Suppressor macrophage treated with lipopolysaccharide for 1 hour (primary cell): ENCODE results near the gene FOXL1.
A peak's percentile ranks its signal among the peaks of the same experiment; 100 is the strongest.

Experiments used
- DNase-seq, 3 donors: peaks; one replicate each; pipeline ENCODE4 v3.0.0-alpha.2; 2020 to 2022

Gene FOXL1

GRCh38 chr16:86549076-86549892, 29.1 kb upstream of the FOXL1 start:
- no peak for DNase-seq

GRCh38 chr16:86549893-86550190, 28.5 kb upstream of the FOXL1 start:
- DNase-seq = no peak

DNA sequence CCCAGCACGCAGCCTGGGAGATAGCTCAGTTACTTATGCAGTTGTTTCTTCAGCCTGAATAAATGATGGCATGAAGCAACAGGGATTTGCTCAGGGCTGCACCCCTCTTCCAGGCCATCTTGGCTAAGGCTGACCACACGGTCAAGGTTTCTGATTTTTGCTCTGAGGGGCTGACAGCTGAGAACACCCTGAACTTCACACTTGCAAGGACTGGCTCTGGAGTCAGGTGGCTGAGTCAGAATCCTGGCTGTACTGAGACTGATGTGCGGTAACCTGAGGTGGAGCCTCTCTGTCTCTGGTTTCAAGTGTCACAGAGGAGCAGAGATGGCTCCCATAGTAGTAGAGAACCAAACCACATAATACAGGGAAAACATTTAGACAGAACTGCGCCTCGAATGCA, 28.1 kb upstream of the FOXL1 start:
- no peak for DNase-seq

- no peak for DNase-seq
Measured at GRCh38 chr16:86553356-86553755, 25.0 kb upstream of the FOXL1 start.

DNA sequence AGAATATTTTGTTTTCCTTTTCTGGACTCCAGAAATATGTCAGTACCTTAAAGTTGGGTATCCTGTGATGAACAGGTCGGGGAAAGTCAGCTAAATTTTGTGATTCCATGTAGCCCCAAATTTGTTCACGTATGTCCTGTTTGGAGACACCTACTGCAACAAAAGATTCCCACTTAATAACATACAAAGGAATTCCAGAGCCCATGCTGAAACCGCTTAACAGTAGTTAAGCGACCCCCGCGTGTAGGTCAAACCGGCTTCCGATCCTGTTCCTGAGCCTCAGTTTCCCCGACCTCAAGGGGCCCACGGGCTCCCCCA, 23.8 kb upstream of the FOXL1 start:
- no peak for DNase-seq

- peak; percentile 94 to 98 (median 98) for DNase-seq
Measured at GRCh38 chr16:86554917-86555703, 23.2 kb upstream of the FOXL1 start, which contains the start of gene MTHFSD. Gene MTHFSD (minus strand): TSS chr16:86555235. CDS start chr16:86555184, 51 bp downstream.

DNA sequence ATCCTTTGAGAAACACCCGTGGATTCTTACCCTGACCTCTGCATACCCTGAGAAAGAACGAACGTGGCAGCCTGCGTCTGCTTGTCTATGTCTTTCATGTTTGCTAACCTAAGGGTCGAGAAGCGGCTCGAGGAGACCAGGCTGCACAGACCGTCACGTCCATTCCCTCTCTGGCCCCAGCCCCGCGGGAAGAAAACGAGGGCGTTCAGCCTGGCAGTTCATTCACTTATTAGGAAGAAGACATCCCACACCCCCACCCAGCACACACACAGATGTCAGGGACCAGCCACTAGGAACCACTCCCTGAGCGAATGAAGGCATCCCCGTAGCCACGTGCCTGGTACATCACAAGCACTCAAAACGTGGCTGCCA, 22.7 kb upstream of the FOXL1 start:
- DNase-seq = no peak

GRCh38 chr16:86556576-86556975, 21.8 kb upstream of the FOXL1 start:
- no peak for DNase-seq

DNA sequence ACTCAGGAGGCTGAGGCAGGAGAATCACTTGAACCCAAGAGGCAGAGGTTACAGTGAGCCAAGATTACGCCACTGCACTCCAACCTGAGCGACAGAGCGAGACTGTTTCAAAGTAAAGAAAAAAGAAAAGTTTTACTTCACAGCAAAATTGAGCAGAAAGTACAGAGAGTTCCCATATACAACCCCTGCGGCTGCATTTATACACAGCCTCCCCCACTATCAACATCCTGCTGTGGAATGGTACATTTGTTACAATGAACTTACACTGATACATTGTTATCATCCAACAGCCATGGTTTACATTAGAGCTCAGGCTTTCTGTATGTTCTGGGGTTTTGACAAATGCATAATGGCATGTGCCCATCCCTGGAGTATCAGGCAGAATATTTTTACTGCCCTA, 20.8 kb upstream of the FOXL1 start:
- no peak for DNase-seq

DNA sequence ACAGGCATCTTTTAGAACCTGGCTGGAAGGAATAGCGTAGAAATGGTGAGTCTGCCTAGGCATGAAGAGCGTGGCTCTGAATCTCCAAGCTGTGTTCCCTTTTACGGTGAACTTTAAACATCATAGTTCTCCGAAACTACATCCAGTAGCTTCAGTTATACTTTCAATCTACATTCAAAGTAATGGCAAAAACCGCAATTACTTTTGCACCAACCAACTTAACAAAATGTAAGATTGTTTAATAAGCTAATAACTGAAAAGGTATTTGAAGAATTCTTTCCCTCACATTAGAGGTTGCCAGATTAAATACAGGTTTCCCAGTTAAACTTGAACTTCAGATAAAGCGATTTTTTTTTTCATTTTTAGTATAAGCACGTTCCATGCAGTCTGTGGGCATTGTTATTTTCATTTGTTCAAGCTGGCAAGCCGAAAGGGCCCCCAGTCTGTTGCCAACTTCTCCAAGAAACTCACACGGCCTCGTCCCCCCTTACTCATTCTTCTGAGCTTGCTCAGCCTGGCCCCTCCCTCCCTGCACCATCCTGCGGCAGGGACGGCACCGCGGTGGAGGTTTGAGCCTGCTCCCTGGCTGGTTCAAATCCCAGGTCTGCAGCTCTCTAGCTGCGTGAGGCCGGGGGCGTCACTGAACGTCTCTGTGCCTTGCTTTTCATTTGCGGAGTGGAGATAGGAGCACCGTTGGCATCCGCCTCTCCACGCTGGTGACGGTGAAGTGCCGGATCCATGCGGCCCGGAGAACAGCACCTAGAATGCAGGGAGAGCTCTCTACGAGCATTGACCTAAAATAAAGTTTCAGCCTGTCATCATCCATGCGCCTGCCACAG, 19.8 kb upstream of the FOXL1 start:
- no peak for DNase-seq

DNA sequence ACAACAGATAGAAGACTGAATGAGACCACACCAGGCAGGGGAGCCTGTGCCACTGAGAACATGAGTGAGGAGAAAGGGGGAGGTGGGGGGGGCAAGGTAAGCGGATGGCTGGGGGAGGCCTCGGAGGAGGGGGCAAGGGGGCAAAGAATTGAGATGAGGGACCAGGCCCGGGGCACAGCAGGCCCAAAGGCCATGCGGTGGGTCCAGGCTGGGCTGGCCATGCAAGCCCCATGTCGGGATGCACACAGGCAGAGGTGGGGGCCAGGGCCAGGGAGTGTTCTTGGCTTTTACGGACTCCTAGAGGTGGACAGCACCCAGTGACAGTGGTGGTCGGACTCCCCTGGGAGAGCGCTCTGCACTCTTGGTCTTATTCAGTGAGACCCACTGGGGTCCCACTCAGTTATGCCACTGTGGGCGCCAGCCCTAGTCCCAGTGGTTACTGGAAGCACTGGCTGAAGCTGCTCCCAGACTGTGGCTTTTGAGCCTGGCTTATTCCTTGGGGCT, 18.5 kb upstream of the FOXL1 start:
- DNase-seq = no peak

DNA sequence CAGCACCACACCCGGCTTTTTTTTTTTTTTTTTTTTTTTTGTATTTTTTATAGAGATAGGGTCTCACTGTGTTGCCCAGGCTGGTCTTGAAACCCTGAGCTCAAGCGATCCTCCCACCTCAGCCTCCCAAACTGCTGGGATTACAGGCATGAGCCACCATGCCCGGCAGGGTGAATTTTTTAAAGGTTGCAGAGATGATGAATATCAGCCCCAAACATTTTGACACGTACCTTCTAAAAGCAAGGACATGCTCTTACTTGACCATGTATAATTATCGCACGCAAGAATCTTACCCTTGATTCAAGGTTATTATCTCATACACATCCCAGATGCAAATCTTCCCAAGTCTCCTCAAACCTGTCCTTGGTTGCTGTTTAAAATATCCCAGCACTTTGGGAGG, 16.0 kb upstream of the FOXL1 start:
- DNase-seq = no peak

DNA sequence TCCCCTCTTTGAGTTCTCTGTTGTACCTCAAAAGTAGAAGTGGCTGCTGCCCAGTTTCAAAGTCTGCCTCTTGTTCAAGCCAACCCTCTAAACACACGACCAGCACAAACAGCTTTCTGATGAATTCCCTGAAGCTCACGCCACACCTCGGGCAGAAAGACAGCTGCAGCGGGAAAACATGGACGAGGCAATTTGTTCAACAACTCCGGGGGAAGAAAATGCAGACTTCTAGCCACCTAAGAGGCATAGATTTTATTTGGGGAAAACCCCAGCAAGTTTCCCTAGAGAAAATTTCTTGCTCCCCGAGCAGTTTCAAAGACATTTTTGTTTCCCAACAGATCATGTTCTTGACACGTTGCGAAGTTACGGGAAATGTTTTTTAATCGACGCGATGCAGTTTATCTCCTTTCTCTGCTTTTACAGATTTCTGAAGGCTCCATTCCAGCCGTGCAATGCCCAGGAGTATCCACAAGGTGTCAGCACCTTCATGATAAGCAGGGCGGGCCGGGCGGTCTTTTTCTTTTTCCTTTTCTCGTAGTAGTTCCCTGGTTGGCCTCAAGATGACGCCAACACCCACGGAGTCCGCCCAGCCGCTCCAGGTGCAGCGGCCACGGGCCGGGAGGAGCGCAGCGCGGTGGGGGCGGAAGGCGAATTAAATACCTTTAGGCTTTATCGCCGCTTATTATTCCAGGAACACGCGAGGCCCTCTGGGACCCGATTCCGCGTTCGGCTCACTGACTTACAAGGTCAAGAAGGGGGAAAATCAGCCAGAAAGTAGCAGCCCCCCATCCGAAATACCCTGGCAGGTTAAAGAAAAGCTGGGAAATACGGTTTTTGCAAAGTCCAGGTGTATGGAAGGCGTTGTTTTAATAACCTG, 14.6 kb upstream of the FOXL1 start:
- DNase-seq = peak; percentile 88 to 94 (median 93)

GRCh38 chr16:86565181-86565631, 13.1 kb upstream of the FOXL1 start:
- no peak for DNase-seq

DNA sequence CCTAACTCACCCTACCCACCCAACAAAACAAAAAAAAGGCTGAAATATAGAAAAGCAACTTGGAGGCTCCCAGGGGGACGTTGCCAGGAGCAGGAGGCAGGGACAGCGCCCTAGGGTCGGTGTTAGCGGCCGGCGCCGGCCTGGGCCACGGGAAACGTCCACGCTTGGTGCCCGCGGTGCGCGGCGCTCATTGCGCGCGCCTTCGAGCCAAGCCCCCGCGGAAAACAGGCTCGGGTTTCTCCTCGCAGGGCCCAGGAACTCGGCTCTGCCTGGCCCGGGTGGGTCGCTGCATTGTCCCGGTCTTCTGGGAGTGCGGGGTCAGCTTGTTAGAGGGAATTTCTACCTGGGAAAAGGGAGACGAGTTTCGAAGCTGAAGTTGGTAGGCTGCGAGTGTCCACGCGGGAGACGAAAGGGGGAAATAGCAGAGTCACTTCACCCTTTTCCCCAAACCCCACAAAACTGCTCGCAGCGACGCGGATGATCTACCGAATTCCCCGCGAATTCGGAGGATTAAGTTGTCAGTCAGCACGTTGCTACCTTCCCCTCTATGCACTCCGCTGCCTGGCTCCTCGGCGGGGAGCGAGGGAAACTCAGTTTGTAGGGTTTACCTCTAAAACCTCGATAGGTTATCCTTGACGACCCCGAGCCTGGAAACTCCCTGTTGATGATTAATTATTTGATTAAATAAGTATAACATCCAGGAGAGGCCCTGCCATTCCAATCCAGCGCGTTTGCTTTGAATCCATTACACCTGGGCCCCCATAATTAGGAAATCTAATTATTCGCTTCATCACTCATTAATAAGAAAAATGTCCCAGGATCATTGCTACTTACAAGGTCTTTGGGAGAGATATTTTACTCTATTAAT, 12.5 kb upstream of the FOXL1 start:
- no peak for DNase-seq

DNA sequence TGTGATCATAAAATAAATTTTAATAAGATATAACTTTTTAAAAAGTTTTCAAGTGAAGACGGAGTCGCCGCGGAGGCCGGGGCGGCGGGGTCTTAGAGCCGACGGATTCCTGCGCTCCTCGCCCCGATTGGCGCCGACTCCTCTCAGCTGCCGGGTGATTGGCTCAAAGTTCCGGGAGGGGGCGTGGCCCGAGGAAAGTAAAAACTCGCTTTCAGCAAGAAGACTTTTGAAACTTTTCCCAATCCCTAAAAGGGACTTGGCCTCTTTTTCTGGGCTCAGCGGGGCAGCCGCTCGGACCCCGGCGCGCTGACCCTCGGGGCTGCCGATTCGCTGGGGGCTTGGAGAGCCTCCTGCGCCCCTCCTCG, 11.8 kb upstream of the FOXL1 start, which contains the start of gene FOXC2:
Gene FOXC2, plus strand, starts transcription at position 229 of the 365 bp plus-strand sequence. CDS start 507 bp downstream, outside the sequence.
- peak; percentile 54 to 68 (median 57) for DNase-seq

DNA sequence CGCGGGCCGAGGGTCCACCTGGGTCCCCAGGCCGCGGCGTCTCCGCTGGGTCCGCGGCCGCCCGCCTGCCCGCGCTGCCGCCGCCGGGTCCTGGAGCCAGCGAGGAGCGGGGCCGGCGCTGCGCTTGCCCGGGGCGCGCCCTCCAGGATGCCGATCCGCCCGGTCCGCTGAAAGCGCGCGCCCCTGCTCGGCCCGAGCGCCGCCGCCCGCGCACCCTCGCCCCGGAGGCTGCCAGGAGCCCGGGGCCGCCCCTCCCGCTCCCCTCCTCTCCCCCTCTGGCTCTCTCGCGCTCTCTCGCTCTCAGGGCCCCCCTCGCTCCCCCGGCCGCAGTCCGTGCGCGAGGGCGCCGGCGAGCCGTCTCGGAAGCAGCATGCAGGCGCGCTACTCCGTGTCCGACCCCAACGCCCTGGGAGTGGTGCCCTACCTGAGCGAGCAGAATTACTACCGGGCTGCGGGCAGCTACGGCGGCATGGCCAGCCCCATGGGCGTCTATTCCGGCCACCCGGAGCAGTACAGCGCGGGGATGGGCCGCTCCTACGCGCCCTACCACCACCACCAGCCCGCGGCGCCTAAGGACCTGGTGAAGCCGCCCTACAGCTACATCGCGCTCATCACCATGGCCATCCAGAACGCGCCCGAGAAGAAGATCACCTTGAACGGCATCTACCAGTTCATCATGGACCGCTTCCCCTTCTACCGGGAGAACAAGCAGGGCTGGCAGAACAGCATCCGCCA, 11.2 kb upstream of the FOXL1 start:
- DNase-seq = peak in 1 of 3 donors; percentile 20

DNA sequence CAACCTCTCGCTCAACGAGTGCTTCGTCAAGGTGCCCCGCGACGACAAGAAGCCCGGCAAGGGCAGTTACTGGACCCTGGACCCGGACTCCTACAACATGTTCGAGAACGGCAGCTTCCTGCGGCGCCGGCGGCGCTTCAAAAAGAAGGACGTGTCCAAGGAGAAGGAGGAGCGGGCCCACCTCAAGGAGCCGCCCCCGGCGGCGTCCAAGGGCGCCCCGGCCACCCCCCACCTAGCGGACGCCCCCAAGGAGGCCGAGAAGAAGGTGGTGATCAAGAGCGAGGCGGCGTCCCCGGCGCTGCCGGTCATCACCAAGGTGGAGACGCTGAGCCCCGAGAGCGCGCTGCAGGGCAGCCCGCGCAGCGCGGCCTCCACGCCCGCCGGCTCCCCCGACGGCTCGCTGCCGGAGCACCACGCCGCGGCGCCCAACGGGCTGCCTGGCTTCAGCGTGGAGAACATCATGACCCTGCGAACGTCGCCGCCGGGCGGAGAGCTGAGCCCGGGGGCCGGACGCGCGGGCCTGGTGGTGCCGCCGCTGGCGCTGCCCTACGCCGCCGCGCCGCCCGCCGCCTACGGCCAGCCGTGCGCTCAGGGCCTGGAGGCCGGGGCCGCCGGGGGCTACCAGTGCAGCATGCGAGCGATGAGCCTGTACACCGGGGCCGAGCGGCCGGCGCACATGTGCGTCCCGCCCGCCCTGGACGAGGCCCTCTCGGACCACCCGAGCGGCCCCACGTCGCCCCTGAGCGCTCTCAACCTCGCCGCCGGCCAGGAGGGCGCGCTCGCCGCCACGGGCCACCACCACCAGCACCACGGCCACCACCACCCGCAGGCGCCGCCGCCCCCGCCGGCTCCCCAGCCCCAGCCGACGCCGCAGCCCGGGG, 10.4 kb upstream of the FOXL1 start:
- DNase-seq = no peak
